Measurements from ENCODE around the gene PNMA6F. TPM values are rescaled to one million over a fixed set of nuclear protein-coding genes. Genes with fewer than 3 reads are reported as not detected.

Gene PNMA6F
- total RNA-seq, 2 experiments from 2014 or later, result not detected

- intact Hi-C loops (cut with DNase I, micrococcal nuclease), result no loop called here
- ATAC-seq (ENCODE audit: poor library complexity), result no peak
Measured at GRCh38 chrX:153310901-153311300, 10.7 kb downstream of the PNMA6F start.

GRCh38 chrX:153307276-153308178, 14.0 kb downstream of the PNMA6F start:
- POLR2A ChIA-PET, result no interaction called here
- H3K36me3 Mint-ChIP-seq (ENCODE audit: low read depth), result no peaks in the 10 kb centered on the region
- no peaks in the 10 kb centered on the region for H3K36me3 ChIP-seq (ENCODE audit: insufficient read depth, low read length)

More at GRCh38 chrX:153310901-153311300, 10.7 kb downstream of the PNMA6F start:
- Mint-ChIP-seq H3K27me3 (no peaks in the 10 kb centered on the region), H3K4me3 (no peak overlapping the region), H3K27ac (no peak overlapping the region), H3K9me3 (no peaks in the 10 kb centered on the region), H3K36me3 (ENCODE audit: low read depth) (no peaks in the 10 kb centered on the region), H3K4me1 (ENCODE audit: low read depth) (no peaks in the 10 kb centered on the region)
- H3K4me1 ChIP-seq (ENCODE audit: insufficient read depth, low read length), result no peaks in the 10 kb centered on the region
- ChIA-PET POLR2A (no interaction called here), CTCF (no interaction called here)
- H3K27me3 ChIP-seq (ENCODE audit: control insufficient read depth in 1 of 2, insufficient read depth in 2 of 2, low read length in 2 of 2), result no peaks in the 10 kb centered on the region
- no peak overlapping the region for H3K4me3 ChIP-seq (ENCODE audit: low read length)
- no peak overlapping the region for H3K27ac ChIP-seq (ENCODE audit: low read depth in 1 of 2, low read length in 2 of 2)
- TF ChIP-seq CTCF (IDR thresholded peaks at IDR 0.05), result no peak
- no peaks in the 10 kb centered on the region for H3K36me3 ChIP-seq (ENCODE audit: insufficient read depth, low read length)
- DNase-seq, result no peak
- no peaks in the 10 kb centered on the region for H3K9me3 ChIP-seq (ENCODE audit: control insufficient read depth in 1 of 2, insufficient read depth in 1 of 2, low read length in 2 of 2)

GRCh38 chrX:153306527-153307115, 14.9 kb downstream of the PNMA6F start:
- H3K27me3 Mint-ChIP-seq, result peaks cover 12% of the 10 kb centered on the region
- no peak overlapping the region for H3K27ac Mint-ChIP-seq
- Histone ChIP-seq H3K27ac (ENCODE audit: low read depth in 1 of 2, low read length in 2 of 2) (no peak overlapping the region), H3K4me3 (ENCODE audit: low read length) (no peak overlapping the region), H3K36me3 (ENCODE audit: insufficient read depth, low read length) (no peaks in the 10 kb centered on the region), H3K9me3 (ENCODE audit: control insufficient read depth in 1 of 2, insufficient read depth in 1 of 2, low read length in 2 of 2) (no peaks in the 10 kb centered on the region), H3K27me3 (ENCODE audit: control insufficient read depth in 1 of 2, insufficient read depth in 2 of 2, low read length in 2 of 2) (no peaks in the 10 kb centered on the region), H3K4me1 (ENCODE audit: insufficient read depth, low read length) (no peaks in the 10 kb centered on the region)
- ATAC-seq (ENCODE audit: poor library complexity) (no peak), DNase-seq (no peak)
- H3K9me3 Mint-ChIP-seq, result no peaks in the 10 kb centered on the region
- ChIA-PET CTCF (no interaction called here), POLR2A (no interaction called here)
- no peaks in the 10 kb centered on the region for H3K4me1 Mint-ChIP-seq (ENCODE audit: low read depth)
- no peaks in the 10 kb centered on the region for H3K36me3 Mint-ChIP-seq (ENCODE audit: low read depth)
- no peak for TF ChIP-seq CTCF (IDR thresholded peaks at IDR 0.05)
- no peak overlapping the region for H3K4me3 Mint-ChIP-seq
- intact Hi-C loops (cut with DNase I, micrococcal nuclease), result no loop called here

More at GRCh38 chrX:153307276-153308178, 14.0 kb downstream of the PNMA6F start:
- DNase-seq (no peak), ATAC-seq (ENCODE audit: poor library complexity) (no peak)
- Histone ChIP-seq H3K9me3 (ENCODE audit: control insufficient read depth in 1 of 2, insufficient read depth in 1 of 2, low read length in 2 of 2) (no peaks in the 10 kb centered on the region), H3K27me3 (ENCODE audit: control insufficient read depth in 1 of 2, insufficient read depth in 2 of 2, low read length in 2 of 2) (no peaks in the 10 kb centered on the region), H3K4me3 (ENCODE audit: low read length) (no peak overlapping the region), H3K4me1 (ENCODE audit: insufficient read depth, low read length) (no peaks in the 10 kb centered on the region), H3K27ac (ENCODE audit: low read depth in 1 of 2, low read length in 2 of 2) (no peak overlapping the region)
- intact Hi-C loops (cut with DNase I, micrococcal nuclease), result no loop called here
- no peak for TF ChIP-seq CTCF (IDR thresholded peaks at IDR 0.05)
- H3K9me3 Mint-ChIP-seq, result no peaks in the 10 kb centered on the region
- H3K4me3 Mint-ChIP-seq, result no peak overlapping the region
- H3K4me1 Mint-ChIP-seq (ENCODE audit: low read depth), result no peaks in the 10 kb centered on the region
- peaks cover 12% of the 10 kb centered on the region for H3K27me3 Mint-ChIP-seq
- H3K27ac Mint-ChIP-seq, result no peak overlapping the region
- CTCF ChIA-PET, result no interaction called here

Data from CD4-positive, alpha-beta T cell (primary cell).